Colonic mucosa (tissue), 4 donors: ENCODE results near the gene TCF12. TPM values are rescaled to one million over a fixed set of nuclear protein-coding genes. Genes with fewer than 3 reads are reported as not detected.

Experiments used
- DNase-seq: peaks from one replicate; pipeline ENCODE4 v3.0.0-alpha.2; 2020
- H3K27ac ChIP-seq: fragments of 200-600 bp; one replicate; pipeline ENCODE4 v1.8.0; 2021
- H3K27me3 ChIP-seq: fragments of 200-600 bp; one replicate; pipeline ENCODE4 v1.8.0; 2021
- H3K36me3 ChIP-seq: fragments of 200-600 bp; one replicate; pipeline ENCODE4 v1.8.0; 2021
- H3K4me1 ChIP-seq: fragments of 200-600 bp; one replicate; pipeline ENCODE4 v1.8.0; 2021; ENCODE audit warnings: mild to moderate bottlenecking
- H3K4me3 ChIP-seq: fragments of 200-600 bp; one replicate; pipeline ENCODE4 v1.8.0; 2021
- H3K9ac ChIP-seq, 2 donors: one replicate each; pipeline ENCODE4 v1.7.0; 2013; ENCODE audit warnings: control low read depth in 2 of 2, low read depth in 2 of 2, low read length in 2 of 2
- H3K9me3 ChIP-seq: fragments of 200-600 bp; one replicate; pipeline ENCODE4 v1.8.0; 2021
- CTCF ChIP-seq: fragments of 200-600 bp; IDR thresholded peaks from one replicate; pipeline ENCODE4 v1.8.0; 2022; ENCODE audit warnings: antibody characterized with exemption, mild to moderate bottlenecking
- intact Hi-C: fragments of 100-400 bp; cut with DNase I; formaldehyde crosslinking; loops from one replicate; pipeline ENCODE4 v1.14.1; 2022
- total RNA-seq, 2 donors: library from RNA; stranded (reverse); fragmentation: NEBNext Ultra II Directional in 1 of 2; extraction: Animal tissue kit (Norgen Biotek cat#: 25700) in 1 of 2; gene quantifications; one replicate each; pipeline ENCODE4 v1.2.1, GENCODE V29; 2021
- donor health status: healthy.
- donor health status: DM: no; HTN: no; CAD: no.
- donor health status: DM: no; HTN: no; CAD: no.

Gene TCF12
- total RNA-seq, 2 donors from 2014 or later: 68.7 to 76.3 TPM

- no peak for TF ChIP-seq CTCF
- Histone ChIP-seq H3K4me3 (no peak overlapping the region), H3K9me3 (no peaks in the 10 kb centered on the region), H3K36me3 (peaks cover 6% of the 10 kb centered on the region), H3K27ac (no peak overlapping the region), H3K9ac (no peak overlapping the region), H3K4me1 (no peaks in the 10 kb centered on the region), H3K27me3 (no peaks in the 10 kb centered on the region)
- no peak for DNase-seq
- intact Hi-C loops: loop anchor here (10.0 kb wide), 1 partner anchor 47 kb away; no protein-coding TSS in a partner anchor
Measured at GRCh38 chr15:57281321-57281720, 362.9 kb downstream of the TCF12 start.

- no peak for TF ChIP-seq CTCF
- intact Hi-C loops: loop anchor here (10.0 kb wide), 1 partner anchor 48 kb away; no protein-coding TSS in a partner anchor
- Histone ChIP-seq H3K4me3 (no peak overlapping the region), H3K9me3 (no peaks in the 10 kb centered on the region), H3K27me3 (no peaks in the 10 kb centered on the region), H3K9ac (no peak overlapping the region), H3K36me3 (peaks cover 10% of the 10 kb centered on the region), H3K4me1 (no peaks in the 10 kb centered on the region), H3K27ac (no peak overlapping the region)
- no peak for DNase-seq
Measured at GRCh38 chr15:57282686-57283085, 364.2 kb downstream of the TCF12 start.

- H3K4me3 ChIP-seq: no peak overlapping the region
- no peak overlapping the region for H3K27ac ChIP-seq
- no peak for DNase-seq
- no peaks in the 10 kb centered on the region for H3K9me3 ChIP-seq
- no peaks in the 10 kb centered on the region for H3K27me3 ChIP-seq
- H3K9ac ChIP-seq: no peak overlapping the region
- TF ChIP-seq CTCF: no peak
- peaks cover 10% of the 10 kb centered on the region for H3K36me3 ChIP-seq
- intact Hi-C loops: loop anchor here (10.0 kb wide), 1 partner anchor 49 kb away; no protein-coding TSS in a partner anchor
- no peaks in the 10 kb centered on the region for H3K4me1 ChIP-seq
Measured at GRCh38 chr15:57283774-57284503, 365.5 kb downstream of the TCF12 start.

GRCh38 chr15:57284535-57284934, 366.1 kb downstream of the TCF12 start:
- H3K36me3 ChIP-seq: peaks cover 10% of the 10 kb centered on the region
- H3K9me3 ChIP-seq: no peaks in the 10 kb centered on the region
- H3K4me1 ChIP-seq: no peaks in the 10 kb centered on the region
- no peaks in the 10 kb centered on the region for H3K27me3 ChIP-seq
- H3K9ac ChIP-seq: no peak overlapping the region
- TF ChIP-seq CTCF: no peak
- intact Hi-C loops: loop anchor here (10.0 kb wide), 1 partner anchor 50 kb away; no protein-coding TSS in a partner anchor
- no peak overlapping the region for H3K27ac ChIP-seq
- no peak for DNase-seq
- no peak overlapping the region for H3K4me3 ChIP-seq

- no peak for DNase-seq
- TF ChIP-seq CTCF: no peak
- Histone ChIP-seq H3K36me3 (peaks cover 10% of the 10 kb centered on the region), H3K9ac (no peak overlapping the region), H3K27ac (no peak overlapping the region), H3K4me3 (no peak overlapping the region), H3K27me3 (no peaks in the 10 kb centered on the region), H3K4me1 (no peaks in the 10 kb centered on the region), H3K9me3 (no peaks in the 10 kb centered on the region)
- intact Hi-C loops: loop anchor here (10.0 kb wide), 1 partner anchor 51 kb away; no protein-coding TSS in a partner anchor
Measured at GRCh38 chr15:57285386-57285785, 366.9 kb downstream of the TCF12 start.
